ENCODE data around the gene TCF7L2. TPM values are rescaled to one million over a fixed set of nuclear protein-coding genes. Genes with fewer than 3 reads are reported as not detected.

TCF7L2 gene
- total and polyA plus RNA-seq, 4 donors, result 14.0 to 57.8 (median 34.8) TPM

- no peak overlapping the region for H3K4me3 ChIP-seq (ENCODE audit: low read length in 2 of 2)
- H3K27ac ChIP-seq (ENCODE audit: low read depth in 1 of 2, low read length in 2 of 2), result no peak overlapping the region
- intact Hi-C loops (cut with DNase I), result no loop called here
- no peaks in the 10 kb centered on the region for H3K27me3 ChIP-seq (ENCODE audit: control insufficient read depth in 1 of 2, insufficient read depth in 2 of 2, low read length in 1 of 2)
- no peak for ATAC-seq (ENCODE audit: low FRiP score)
- no peaks in the 10 kb centered on the region for H3K4me1 ChIP-seq (ENCODE audit: control insufficient read depth in 1 of 2, insufficient read depth in 2 of 2, low read length in 2 of 2)
- no peaks in the 10 kb centered on the region for H3K36me3 ChIP-seq (ENCODE audit: control insufficient read depth in 1 of 2, insufficient read depth in 2 of 2, low read length in 1 of 2)
- WGBS, 2 donors, result 96 to 97% methylated on average over 4 of the region's 4 CpGs
- no peak for DNase-seq
- H3K9me3 ChIP-seq (ENCODE audit: control insufficient read depth, low read length), result no peaks in the 10 kb centered on the region
These were observed 17.4 kb upstream of the TCF7L2 start for GRCh38 chr10:112932658-112933057.

GRCh38 chr10:112934193-112934592 lies 15.9 kb upstream of the TCF7L2 start:
- ATAC-seq (ENCODE audit: low FRiP score) (no peak), DNase-seq (no peak)
- H3K4me3 ChIP-seq (ENCODE audit: low read length in 2 of 2), result no peak overlapping the region
- intact Hi-C loops (cut with DNase I), result no loop called here
- H3K9me3 ChIP-seq (ENCODE audit: control insufficient read depth, low read length), result no peaks in the 10 kb centered on the region
- 66 to 72% methylated on average over 2 of the region's 2 CpGs for WGBS, 2 donors
- H3K36me3 ChIP-seq (ENCODE audit: control insufficient read depth in 1 of 2, insufficient read depth in 2 of 2, low read length in 1 of 2), result no peaks in the 10 kb centered on the region
- no peaks in the 10 kb centered on the region for H3K4me1 ChIP-seq (ENCODE audit: control insufficient read depth in 1 of 2, insufficient read depth in 2 of 2, low read length in 2 of 2)
- H3K27ac ChIP-seq (ENCODE audit: low read depth in 1 of 2, low read length in 2 of 2), result no peak overlapping the region
- H3K27me3 ChIP-seq (ENCODE audit: control insufficient read depth in 1 of 2, insufficient read depth in 2 of 2, low read length in 1 of 2), result no peaks in the 10 kb centered on the region

- intact Hi-C loops (cut with DNase I), result no loop called here
- 83 to 84% methylated on average over 6 of the region's 6 CpGs for WGBS, 2 donors
These were observed 11.1 kb upstream of the TCF7L2 start for GRCh38 chr10:112938808-112939482.

GRCh38 chr10:112945811-112946210 lies 4.2 kb upstream of the TCF7L2 start:
- Histone ChIP-seq H3K27me3 (ENCODE audit: control insufficient read depth in 1 of 2, insufficient read depth in 2 of 2, low read length in 1 of 2) (no peaks in the 10 kb centered on the region), H3K36me3 (ENCODE audit: control insufficient read depth in 1 of 2, insufficient read depth in 2 of 2, low read length in 1 of 2) (no peaks in the 10 kb centered on the region), H3K27ac (ENCODE audit: low read depth in 1 of 2, low read length in 2 of 2) (no peak overlapping the region), H3K4me1 (ENCODE audit: control insufficient read depth in 1 of 2, insufficient read depth in 2 of 2, low read length in 2 of 2) (no peaks in the 10 kb centered on the region), H3K4me3 (ENCODE audit: low read length in 2 of 2) (no peak overlapping the region), H3K9me3 (ENCODE audit: control insufficient read depth, low read length) (no peaks in the 10 kb centered on the region)
- ATAC-seq (ENCODE audit: low FRiP score) (no peak), DNase-seq (no peak)
- intact Hi-C loops (cut with DNase I), result loop anchor here in 1 of 2 donors (10.0 kb wide), 1 partner anchor 131 kb away; no protein-coding TSS in a partner anchor
- 3 to 4% methylated on average over 5 of the region's 5 CpGs for WGBS, 2 donors

More at GRCh38 chr10:112938808-112939482, 11.1 kb upstream of the TCF7L2 start:
- no peaks in the 10 kb centered on the region for H3K4me1 ChIP-seq (ENCODE audit: control insufficient read depth in 1 of 2, insufficient read depth in 2 of 2, low read length in 2 of 2)
- no peaks in the 10 kb centered on the region for H3K9me3 ChIP-seq (ENCODE audit: control insufficient read depth, low read length)
- H3K27ac ChIP-seq (ENCODE audit: low read depth in 1 of 2, low read length in 2 of 2), result no peak overlapping the region
- no peak for DNase-seq
- H3K27me3 ChIP-seq (ENCODE audit: control insufficient read depth in 1 of 2, insufficient read depth in 2 of 2, low read length in 1 of 2), result no peaks in the 10 kb centered on the region
- no peaks in the 10 kb centered on the region for H3K36me3 ChIP-seq (ENCODE audit: control insufficient read depth in 1 of 2, insufficient read depth in 2 of 2, low read length in 1 of 2)
- H3K4me3 ChIP-seq (ENCODE audit: low read length in 2 of 2), result no peak overlapping the region
- no peak for ATAC-seq (ENCODE audit: low FRiP score)

- WGBS, 2 donors, result 63 to 75% methylated on average over 3 of the region's 3 CpGs
- intact Hi-C loops (cut with DNase I), result loop anchor here in 1 of 2 donors (10.0 kb wide), 1 partner anchor 132 kb away; no protein-coding TSS in a partner anchor
- H3K4me3 ChIP-seq (ENCODE audit: low read length in 2 of 2), result no peak overlapping the region
- H3K36me3 ChIP-seq (ENCODE audit: control insufficient read depth in 1 of 2, insufficient read depth in 2 of 2, low read length in 1 of 2), result no peaks in the 10 kb centered on the region
- H3K4me1 ChIP-seq (ENCODE audit: control insufficient read depth in 1 of 2, insufficient read depth in 2 of 2, low read length in 2 of 2), result no peaks in the 10 kb centered on the region
- DNase-seq, result peak in 1 of 2 donors; percentile 61
- no peak for ATAC-seq (ENCODE audit: low FRiP score)
- no peaks in the 10 kb centered on the region for H3K9me3 ChIP-seq (ENCODE audit: control insufficient read depth, low read length)
- no peaks in the 10 kb centered on the region for H3K27me3 ChIP-seq (ENCODE audit: control insufficient read depth in 1 of 2, insufficient read depth in 2 of 2, low read length in 1 of 2)
- peak overlapping the region in 1 of 2 donors; percentile 2 for H3K27ac ChIP-seq (ENCODE audit: low read depth in 1 of 2, low read length in 2 of 2)
These were observed 3.4 kb upstream of the TCF7L2 start for GRCh38 chr10:112946649-112947048.

- ATAC-seq (ENCODE audit: low FRiP score) (no peak), DNase-seq (no peak)
- 94 to 98% methylated on average over 1 of the region's 1 CpG for WGBS, 2 donors
- no peaks in the 10 kb centered on the region for H3K9me3 ChIP-seq (ENCODE audit: control insufficient read depth, low read length)
- intact Hi-C loops (cut with DNase I), result loop anchor here in 1 of 2 donors (10.0 kb wide), 1 partner anchor 133 kb away; no protein-coding TSS in a partner anchor
- no peak overlapping the region for H3K4me3 ChIP-seq (ENCODE audit: low read length in 2 of 2)
- no peaks in the 10 kb centered on the region for H3K4me1 ChIP-seq (ENCODE audit: control insufficient read depth in 1 of 2, insufficient read depth in 2 of 2, low read length in 2 of 2)
- H3K27me3 ChIP-seq (ENCODE audit: control insufficient read depth in 1 of 2, insufficient read depth in 2 of 2, low read length in 1 of 2), result no peaks in the 10 kb centered on the region
- no peaks in the 10 kb centered on the region for H3K36me3 ChIP-seq (ENCODE audit: control insufficient read depth in 1 of 2, insufficient read depth in 2 of 2, low read length in 1 of 2)
- H3K27ac ChIP-seq (ENCODE audit: low read depth in 1 of 2, low read length in 2 of 2), result no peak overlapping the region
These were observed 1.9 kb upstream of the TCF7L2 start for GRCh38 chr10:112948196-112948595.

GRCh38 chr10:112949143-112949823 lies 764 bp upstream of the TCF7L2 start:
- Histone ChIP-seq H3K4me3 (ENCODE audit: low read length in 2 of 2) (peak overlapping the region in 1 of 2 donors; percentile 76), H3K9me3 (ENCODE audit: control insufficient read depth, low read length) (no peaks in the 10 kb centered on the region), H3K27me3 (ENCODE audit: control insufficient read depth in 1 of 2, insufficient read depth in 2 of 2, low read length in 1 of 2) (no peaks in the 10 kb centered on the region), H3K27ac (ENCODE audit: low read depth in 1 of 2, low read length in 2 of 2) (peak overlapping the region; percentile 34 to 45), H3K4me1 (ENCODE audit: control insufficient read depth in 1 of 2, insufficient read depth in 2 of 2, low read length in 2 of 2) (peaks cover 0 to 7% of the 10 kb centered on the region in 2 donors), H3K36me3 (ENCODE audit: control insufficient read depth in 1 of 2, insufficient read depth in 2 of 2, low read length in 1 of 2) (no peaks in the 10 kb centered on the region)
- 15 to 25% methylated on average over 9 of the region's 9 CpGs for WGBS, 2 donors
- intact Hi-C loops (cut with DNase I), result loop anchor here in 1 of 2 donors (10.0 kb wide), 1 partner anchor 134 kb away; no protein-coding TSS in a partner anchor
- DNase-seq (no peak), ATAC-seq (ENCODE audit: low FRiP score) (peak; percentile 5)

GRCh38 chr10:112950714-112951358 lies 789 bp downstream of the TCF7L2 start:
- peak; percentile 57 to 79 for DNase-seq
- H3K9me3 ChIP-seq (ENCODE audit: control insufficient read depth, low read length), result no peaks in the 10 kb centered on the region
- H3K4me1 ChIP-seq (ENCODE audit: control insufficient read depth in 1 of 2, insufficient read depth in 2 of 2, low read length in 2 of 2), result peaks cover 0 to 7% of the 10 kb centered on the region in 2 donors
- WGBS, 2 donors, result 1% methylated on average over 53 to 56 of the region's 56 CpGs
- intact Hi-C loops (cut with DNase I), result loop anchor here (5.0 to 10.0 kb wide), 4 partner anchors 54 to 104 kb away; no protein-coding TSS in a partner anchor
- peak overlapping the region; percentile 97 to 100 for H3K27ac ChIP-seq (ENCODE audit: low read depth in 1 of 2, low read length in 2 of 2)
- H3K27me3 ChIP-seq (ENCODE audit: control insufficient read depth in 1 of 2, insufficient read depth in 2 of 2, low read length in 1 of 2), result no peaks in the 10 kb centered on the region
- no peak for ATAC-seq (ENCODE audit: low FRiP score)
- H3K4me3 ChIP-seq (ENCODE audit: low read length in 2 of 2), result peak overlapping the region; percentile 75 to 98
- H3K36me3 ChIP-seq (ENCODE audit: control insufficient read depth in 1 of 2, insufficient read depth in 2 of 2, low read length in 1 of 2), result no peaks in the 10 kb centered on the region
